Glutamatergic neuron (in vitro differentiated cells): ENCODE results near the gene PAM. TPM values are rescaled to one million over a fixed set of nuclear protein-coding genes. Genes with fewer than 3 reads are reported as not detected.

Experiments used
- DNase-seq: peaks from one replicate; pipeline ENCODE4 v3.0.0; 2022
- H3K27ac Mint-ChIP-seq: one replicate; pipeline ENCODE4 v1.8.0; 2020; ENCODE audit warnings: mild to moderate bottlenecking, mixed read lengths, inconsistent platforms; ENCODE audit not compliant: unreplicated experiment
- H3K27me3 Mint-ChIP-seq: one replicate; pipeline ENCODE4 v1.8.0; 2020; ENCODE audit warnings: mild to moderate bottlenecking, moderate library complexity, mixed read lengths, inconsistent platforms; ENCODE audit not compliant: unreplicated experiment
- H3K36me3 Mint-ChIP-seq: one replicate; pipeline ENCODE4 v1.8.0; 2020; ENCODE audit warnings: mild to moderate bottlenecking, mixed read lengths, inconsistent platforms; ENCODE audit not compliant: unreplicated experiment
- H3K4me1 Mint-ChIP-seq: one replicate; pipeline ENCODE4 v1.8.0; 2020; ENCODE audit warnings: mild to moderate bottlenecking, low read depth, mixed read lengths, inconsistent platforms; ENCODE audit not compliant: unreplicated experiment
- H3K4me3 Mint-ChIP-seq: one replicate; pipeline ENCODE4 v1.8.0; 2020; ENCODE audit warnings: mild to moderate bottlenecking, mixed read lengths, inconsistent platforms; ENCODE audit not compliant: unreplicated experiment
- H3K9me3 Mint-ChIP-seq: one replicate; pipeline ENCODE4 v1.8.0; 2020; ENCODE audit warnings: mild to moderate bottlenecking, moderate library complexity, mixed read lengths, inconsistent platforms; ENCODE audit not compliant: unreplicated experiment
- total RNA-seq: library from RNA; stranded (reverse); fragmentation: NEBNext Ultra II Directional; extraction: Animal tissue kit (Norgen Biotek cat#: 25700); gene quantifications from one replicate; pipeline ENCODE4 v1.2.1, GENCODE V29; 2021; ENCODE audit not compliant: unreplicated experiment
- TF ChIP-seq, protein P1 (sequence below): fragments of 200-600 bp; sonication (generic); IDR thresholded peaks from one replicate; pipeline ENCODE4 v1.5.0; 2021; ENCODE audit not compliant: partially characterized antibody, unreplicated experiment

The PAM gene
- total RNA-seq, 1 donor from 2014 or later = 192 TPM

DNA sequence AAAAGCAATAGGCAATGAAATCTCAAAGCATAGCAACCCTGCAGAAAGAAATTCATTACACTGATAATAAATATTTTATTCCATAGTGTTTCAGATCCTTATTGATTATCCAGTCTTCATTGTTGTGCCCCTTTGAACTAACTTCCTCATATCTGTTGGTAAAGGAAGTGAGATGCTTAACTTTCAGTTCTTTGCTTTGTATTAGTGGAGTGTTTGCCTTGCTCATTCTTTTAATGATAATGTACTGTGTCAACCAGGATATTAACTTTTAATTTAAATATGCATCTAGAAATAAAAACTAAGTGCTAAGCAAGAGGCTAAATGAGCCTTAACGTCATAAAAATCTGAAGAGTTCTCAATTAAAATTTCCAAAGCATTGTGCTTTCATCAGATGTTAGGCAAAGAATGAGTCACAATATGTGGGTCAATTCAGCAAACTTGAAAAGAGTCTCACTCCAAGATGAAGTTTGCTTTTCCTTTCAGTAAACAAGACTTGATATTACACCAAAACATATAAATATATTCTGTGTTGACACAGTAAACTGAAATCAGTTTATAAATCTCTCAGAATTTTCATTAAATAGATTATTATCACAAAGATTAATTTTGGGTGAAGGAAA lies 258.9 kb downstream of the PAM start:
- peaks cover 2% of the 10 kb centered on the region for H3K9me3 Mint-ChIP-seq
- no peak for DNase-seq
- H3K4me3 Mint-ChIP-seq = no peak overlapping the region
- TF ChIP-seq, protein P1, sequence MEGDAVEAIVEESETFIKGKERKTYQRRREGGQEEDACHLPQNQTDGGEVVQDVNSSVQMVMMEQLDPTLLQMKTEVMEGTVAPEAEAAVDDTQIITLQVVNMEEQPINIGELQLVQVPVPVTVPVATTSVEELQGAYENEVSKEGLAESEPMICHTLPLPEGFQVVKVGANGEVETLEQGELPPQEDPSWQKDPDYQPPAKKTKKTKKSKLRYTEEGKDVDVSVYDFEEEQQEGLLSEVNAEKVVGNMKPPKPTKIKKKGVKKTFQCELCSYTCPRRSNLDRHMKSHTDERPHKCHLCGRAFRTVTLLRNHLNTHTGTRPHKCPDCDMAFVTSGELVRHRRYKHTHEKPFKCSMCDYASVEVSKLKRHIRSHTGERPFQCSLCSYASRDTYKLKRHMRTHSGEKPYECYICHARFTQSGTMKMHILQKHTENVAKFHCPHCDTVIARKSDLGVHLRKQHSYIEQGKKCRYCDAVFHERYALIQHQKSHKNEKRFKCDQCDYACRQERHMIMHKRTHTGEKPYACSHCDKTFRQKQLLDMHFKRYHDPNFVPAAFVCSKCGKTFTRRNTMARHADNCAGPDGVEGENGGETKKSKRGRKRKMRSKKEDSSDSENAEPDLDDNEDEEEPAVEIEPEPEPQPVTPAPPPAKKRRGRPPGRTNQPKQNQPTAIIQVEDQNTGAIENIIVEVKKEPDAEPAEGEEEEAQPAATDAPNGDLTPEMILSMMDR = no peak
- H3K36me3 Mint-ChIP-seq = peaks cover 15% of the 10 kb centered on the region
- H3K4me1 Mint-ChIP-seq = no peaks in the 10 kb centered on the region
- no peak overlapping the region for H3K27ac Mint-ChIP-seq
- H3K27me3 Mint-ChIP-seq = no peaks in the 10 kb centered on the region

DNA sequence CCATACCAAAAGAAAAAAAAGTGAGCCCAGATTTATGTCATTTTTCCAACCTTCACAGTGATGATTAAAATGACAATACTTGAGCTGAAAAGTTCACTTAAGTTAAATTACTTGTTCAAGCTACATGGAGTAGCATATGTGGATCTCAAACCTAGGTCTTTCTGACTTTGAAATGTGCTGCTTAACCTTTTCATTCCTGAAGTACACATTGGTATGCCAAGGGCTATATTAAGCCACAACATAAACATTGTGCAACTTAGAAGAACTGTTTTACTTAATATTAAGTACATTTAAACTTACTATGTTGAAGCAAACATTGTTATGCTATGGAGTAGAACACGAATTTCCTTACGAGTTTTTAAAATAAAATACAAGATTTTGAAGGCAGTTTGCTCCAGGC lies 259.9 kb downstream of the PAM start:
- H3K36me3 Mint-ChIP-seq = peaks cover 15% of the 10 kb centered on the region
- TF ChIP-seq, protein P1 = no peak
- no peak overlapping the region for H3K27ac Mint-ChIP-seq
- no peaks in the 10 kb centered on the region for H3K27me3 Mint-ChIP-seq
- no peaks in the 10 kb centered on the region for H3K4me1 Mint-ChIP-seq
- DNase-seq = no peak
- peaks cover 2% of the 10 kb centered on the region for H3K9me3 Mint-ChIP-seq
- H3K4me3 Mint-ChIP-seq = no peak overlapping the region

DNA sequence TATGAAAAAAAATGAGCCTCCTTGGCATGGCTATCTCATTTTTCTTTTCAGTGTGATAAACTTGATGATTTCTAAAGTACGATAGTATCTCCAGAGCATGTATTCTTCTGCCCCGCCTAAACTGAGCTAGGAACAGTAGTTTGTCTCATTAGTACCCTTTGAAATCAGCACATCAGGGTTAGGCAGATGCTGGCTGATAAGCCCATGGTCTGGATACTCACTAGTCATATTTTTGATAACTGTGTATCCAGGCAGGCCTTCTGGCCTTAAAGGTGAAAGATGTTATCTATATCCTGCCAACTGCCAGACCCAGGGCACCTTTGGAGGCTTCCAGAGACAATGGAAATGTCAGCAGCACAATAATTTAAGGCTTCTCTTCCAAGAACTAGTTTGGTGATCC lies 261.1 kb downstream of the PAM start:
- TF ChIP-seq, protein P1 = no peak
- H3K27me3 Mint-ChIP-seq = no peaks in the 10 kb centered on the region
- H3K27ac Mint-ChIP-seq = no peak overlapping the region
- peaks cover 2% of the 10 kb centered on the region for H3K9me3 Mint-ChIP-seq
- DNase-seq = no peak
- no peak overlapping the region for H3K4me3 Mint-ChIP-seq
- H3K4me1 Mint-ChIP-seq = no peaks in the 10 kb centered on the region
- peaks cover 14% of the 10 kb centered on the region for H3K36me3 Mint-ChIP-seq

DNA sequence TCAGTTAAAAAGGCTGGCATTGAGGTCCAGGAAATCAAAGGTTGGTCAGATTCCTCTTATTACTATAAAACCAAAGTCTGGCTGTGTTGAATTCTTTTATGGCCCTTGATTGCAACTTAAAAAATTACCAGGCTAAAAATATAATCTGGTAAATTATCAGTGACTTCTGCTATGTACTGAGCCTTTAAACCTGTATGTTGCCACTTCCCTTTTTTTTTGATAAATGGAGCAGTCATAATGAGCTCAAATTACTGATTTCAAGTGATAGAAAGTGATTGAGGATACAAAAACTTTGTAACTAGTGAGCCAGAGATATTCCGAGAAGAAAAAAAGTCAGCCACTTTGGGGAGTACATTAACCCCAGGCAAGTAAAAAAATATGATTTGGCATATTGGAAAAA lies 264.7 kb downstream of the PAM start:
- Mint-ChIP-seq H3K36me3 (no peaks in the 10 kb centered on the region), H3K27me3 (no peaks in the 10 kb centered on the region), H3K4me3 (no peak overlapping the region), H3K4me1 (no peaks in the 10 kb centered on the region), H3K27ac (no peak overlapping the region), H3K9me3 (no peaks in the 10 kb centered on the region)
- no peak for DNase-seq
- TF ChIP-seq, protein P1 = no peak

DNA sequence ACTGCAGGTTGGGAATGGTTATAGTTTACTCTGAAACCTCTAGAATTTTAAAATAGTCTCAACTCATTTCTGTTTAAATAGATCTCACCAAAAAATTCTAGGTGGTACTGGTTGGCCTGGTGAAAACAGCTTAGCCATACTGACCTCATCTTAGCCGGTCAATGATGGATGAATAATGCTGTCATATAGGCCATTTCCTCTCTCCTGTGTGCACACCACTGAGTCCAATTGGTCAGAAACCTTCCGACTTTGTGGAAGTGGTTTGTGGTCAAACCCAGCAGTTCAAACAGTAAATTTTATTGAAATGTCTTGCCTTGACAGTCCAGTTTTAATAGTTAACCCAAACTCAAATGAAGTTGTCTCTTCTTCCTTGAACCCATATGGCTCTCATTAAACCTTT lies 266.2 kb downstream of the PAM start:
- Mint-ChIP-seq H3K36me3 (no peaks in the 10 kb centered on the region), H3K27me3 (no peaks in the 10 kb centered on the region), H3K27ac (no peak overlapping the region), H3K9me3 (no peaks in the 10 kb centered on the region), H3K4me1 (no peaks in the 10 kb centered on the region), H3K4me3 (no peak overlapping the region)
- no peak for DNase-seq
- TF ChIP-seq, protein P1 = no peak
